HUES64 (cell line): ENCODE results near the gene SRP68.
"Not testable (repeated sequence)": the region's sequence is repeated elsewhere in the genome, so short reads cannot be mapped to it uniquely, and the experiment has no call there.

ENCODE experiments used
- H3K27ac ChIP-seq: 2 replicates; pipeline ENCODE4 v1.7.0; 2013; ENCODE audit warnings: low read depth, low read length, inconsistent platforms
- H3K27me3 ChIP-seq: 2 replicates; pipeline ENCODE4 v1.6.1; 2013; ENCODE audit warnings: mild to moderate bottlenecking, low read length; ENCODE audit not compliant: insufficient read depth
- H3K36me3 ChIP-seq: 2 replicates; pipeline ENCODE4 v1.6.1; 2013; ENCODE audit warnings: mild to moderate bottlenecking, low read length; ENCODE audit not compliant: insufficient read depth
- H3K4me1 ChIP-seq: 2 replicates; pipeline ENCODE4 v1.6.1; 2013; ENCODE audit warnings: mild to moderate bottlenecking, low read length, moderate library complexity; ENCODE audit not compliant: insufficient read depth
- H3K4me3 ChIP-seq: 2 replicates; pipeline ENCODE4 v1.5.1; 2013; ENCODE audit warnings: mild to moderate bottlenecking, low read length, moderate library complexity
- H3K9ac ChIP-seq: 2 replicates; pipeline ENCODE4 v1.6.1; 2013; ENCODE audit warnings: mild to moderate bottlenecking, low read depth, low read length
- H3K9me3 ChIP-seq: 2 replicates; pipeline ENCODE4 v1.6.1; 2013; ENCODE audit warnings: low read depth, low read length; ENCODE audit not compliant: insufficient read depth
- WGBS: fragments of 150-250, 120-280 bp; methylation state at CpG from one replicate; pipeline ENCODE4 v1.1.7; 2013; ENCODE audit warnings: missing lambda C conversion rate; 5-methylcytosine and 5-hydroxymethylcytosine counted together

SRP68 gene

DNA sequence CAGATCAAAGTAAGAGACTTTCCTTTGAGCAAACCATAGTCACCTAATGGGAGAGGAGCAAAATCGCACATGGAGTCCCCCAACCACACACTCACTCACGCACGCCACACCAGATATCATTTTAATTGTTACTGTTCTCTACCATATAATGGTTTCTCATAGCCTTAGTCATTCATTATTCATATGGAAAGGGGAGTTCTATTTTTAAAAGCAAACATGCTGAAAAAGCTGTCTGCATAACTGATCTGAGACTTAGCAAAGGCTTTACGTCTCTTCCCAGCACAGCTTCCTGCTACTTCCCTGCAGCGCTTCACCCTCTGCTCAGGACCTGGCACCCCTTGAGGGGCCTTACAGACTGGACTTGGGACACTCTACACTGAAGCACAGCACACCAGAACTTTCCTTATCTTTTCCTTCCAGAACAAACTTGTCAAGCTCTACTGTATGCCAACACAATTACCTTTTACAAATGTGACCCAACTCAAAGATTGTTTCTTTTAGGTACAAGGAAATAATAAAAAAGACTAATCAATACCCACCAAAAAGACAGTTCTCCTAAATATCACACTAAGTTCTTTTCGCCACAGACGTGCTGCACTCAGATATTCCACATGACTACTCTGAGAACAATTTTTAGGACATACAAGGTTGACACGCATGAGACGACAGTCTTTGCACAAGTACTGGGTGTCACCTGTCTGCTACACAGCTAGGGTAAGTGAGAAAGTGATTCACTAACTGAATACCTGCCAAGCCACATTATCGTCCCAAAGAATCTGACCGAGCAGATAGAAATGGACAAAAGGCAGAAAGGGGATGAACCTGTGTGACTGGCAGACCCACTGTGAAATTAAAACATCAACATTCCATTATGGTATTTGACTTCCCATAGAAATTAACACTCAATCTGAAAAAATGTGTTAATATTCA is 21.5 kb downstream of the SRP68 start:
- Histone ChIP-seq H3K27me3 (no peaks in the 10 kb centered on the region), H3K4me3 (no peak overlapping the region), H3K4me1 (0 out of 2 replicates have a peak, but pooled peaks cover 8% of the 10 kb centered on the region), H3K9me3 (no peaks in the 10 kb centered on the region), H3K9ac (no peak overlapping the region), H3K36me3 (peaks cover 85% of the 10 kb centered on the region), H3K27ac (no peak overlapping the region)
- WGBS, result 95% methylated on average over 11 of the region's 11 CpGs

- Histone ChIP-seq H3K27ac (no peak overlapping the region), H3K9me3 (no peaks in the 10 kb centered on the region), H3K4me1 (0 out of 2 replicates have a peak, but pooled peaks cover 8% of the 10 kb centered on the region), H3K9ac (no peak overlapping the region), H3K36me3 (peaks cover 86% of the 10 kb centered on the region), H3K27me3 (no peaks in the 10 kb centered on the region), H3K4me3 (no peak overlapping the region)
- WGBS, result 95% methylated on average over 15 of the region's 15 CpGs
Measured at GRCh38 chr17:76049836-76050537, 22.3 kb downstream of the SRP68 start.

DNA sequence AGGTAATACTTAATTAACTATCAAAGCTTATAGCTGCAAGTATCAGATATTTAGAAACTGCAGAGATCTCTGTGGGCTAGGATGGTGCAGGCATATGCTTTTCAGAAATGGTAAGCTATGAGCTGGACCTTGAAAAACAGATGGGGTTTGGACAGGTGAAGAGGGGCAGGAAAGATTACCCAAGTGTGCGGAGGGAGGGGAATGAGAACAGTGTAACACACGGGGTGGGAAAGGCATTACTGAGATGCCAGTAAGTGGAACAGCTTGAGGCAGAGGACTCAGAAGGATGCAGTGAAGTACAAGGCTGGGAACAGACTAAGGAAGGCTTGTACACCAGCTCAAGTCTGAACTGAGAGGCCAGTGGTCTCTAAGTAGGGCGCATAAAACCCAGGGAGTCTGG is 23.1 kb downstream of the SRP68 start:
- peaks cover 91% of the 10 kb centered on the region for H3K36me3 ChIP-seq
- H3K9ac ChIP-seq, result no peak overlapping the region
- WGBS, result 87% methylated on average over 3 of the region's 3 CpGs

GRCh38 chr17:76048711-76049110 is 23.6 kb downstream of the SRP68 start:
- Histone ChIP-seq H3K4me3 (no peak overlapping the region), H3K27me3 (no peaks in the 10 kb centered on the region), H3K9ac (no peak overlapping the region), H3K27ac (no peak overlapping the region), H3K4me1 (0 out of 2 replicates have a peak, but pooled peaks cover 1% of the 10 kb centered on the region), H3K9me3 (no peaks in the 10 kb centered on the region), H3K36me3 (peaks cover 91% of the 10 kb centered on the region)
- WGBS, result 93% methylated on average over 9 of the region's 9 CpGs

More for the DNA sequence above, 23.1 kb downstream of the SRP68 start:
- no peaks in the 10 kb centered on the region for H3K27me3 ChIP-seq
- 0 out of 2 replicates have a peak, but pooled peaks cover 6% of the 10 kb centered on the region for H3K4me1 ChIP-seq
- H3K27ac ChIP-seq, result no peak overlapping the region
- H3K9me3 ChIP-seq, result no peaks in the 10 kb centered on the region
- no peak overlapping the region for H3K4me3 ChIP-seq

- Histone ChIP-seq H3K4me1 (no peaks in the 10 kb centered on the region), H3K9me3 (no peaks in the 10 kb centered on the region), H3K27ac (no peak overlapping the region), H3K9ac (no peak overlapping the region), H3K36me3 (peaks cover 91% of the 10 kb centered on the region), H3K4me3 (no peak overlapping the region), H3K27me3 (no peaks in the 10 kb centered on the region)
- WGBS, result 93% methylated on average over 9 of the region's 9 CpGs
Measured at GRCh38 chr17:76048025-76048605, 24.2 kb downstream of the SRP68 start.

GRCh38 chr17:76046064-76046463 is 26.3 kb downstream of the SRP68 start:
- H3K4me3 ChIP-seq, result no peak overlapping the region
- peaks cover 2% of the 10 kb centered on the region; the same call in 1 of the 2 replicates for H3K4me1 ChIP-seq
- H3K9ac ChIP-seq, result no peak overlapping the region
- no peak overlapping the region for H3K27ac ChIP-seq
- H3K9me3 ChIP-seq, result no peaks in the 10 kb centered on the region
- 95% methylated on average over 8 of the region's 8 CpGs for WGBS
- H3K36me3 ChIP-seq, result peaks cover 95% of the 10 kb centered on the region
- H3K27me3 ChIP-seq, result no peaks in the 10 kb centered on the region

DNA sequence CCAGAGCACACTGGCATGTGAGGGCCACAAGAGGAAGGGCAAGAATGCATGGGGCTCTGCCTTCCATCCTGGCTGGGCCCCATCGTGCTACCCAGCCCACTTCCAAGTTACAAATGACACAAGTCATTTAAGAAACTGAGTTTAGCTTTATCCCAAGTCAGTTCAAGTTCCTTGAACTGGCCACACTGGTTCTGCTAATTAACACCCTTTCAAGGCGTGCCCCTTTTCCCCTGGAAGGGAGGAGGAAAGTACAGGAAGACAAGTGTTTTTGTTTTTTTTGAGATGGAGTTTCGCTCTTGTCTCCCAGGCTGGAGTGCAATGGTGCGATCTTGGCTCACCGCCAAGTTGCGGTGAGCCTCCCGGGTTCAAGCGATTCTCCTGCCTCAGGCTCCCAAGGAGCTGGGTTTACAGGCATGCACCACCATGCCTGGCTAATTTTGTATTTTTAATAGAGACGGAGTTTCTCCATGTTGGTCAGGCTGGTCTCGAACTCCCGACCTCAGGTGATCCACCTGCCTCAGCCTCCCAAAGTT is 27.8 kb downstream of the SRP68 start:
- H3K27ac ChIP-seq, result not testable (repeated sequence)
- peaks cover 95% of the 10 kb centered on the region for H3K36me3 ChIP-seq
- 96% methylated on average over 11 of the region's 11 CpGs for WGBS

DNA sequence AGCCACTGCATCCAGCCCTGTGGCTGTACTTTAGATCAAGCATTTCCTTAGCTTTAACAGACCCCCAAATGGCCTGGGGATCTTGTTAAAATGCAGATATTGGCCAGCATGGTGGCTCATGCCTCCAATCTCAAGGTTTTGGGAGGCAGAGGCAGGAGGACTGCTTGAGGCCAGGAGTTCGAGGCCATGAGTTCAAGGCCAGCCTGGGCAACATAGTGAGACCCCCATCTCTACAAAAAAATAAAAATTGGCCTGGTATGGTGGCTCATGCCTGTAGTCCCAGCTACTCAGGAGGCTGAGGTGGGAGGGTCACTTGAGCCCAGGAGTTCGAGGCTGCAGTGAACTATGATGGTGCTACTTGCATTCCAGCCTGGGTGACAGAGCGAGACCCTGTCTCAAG is 29.4 kb downstream of the SRP68 start:
- Histone ChIP-seq H3K36me3 (peaks cover 94% of the 10 kb centered on the region), H3K4me1 (peaks cover 16% of the 10 kb centered on the region; the same call in 1 of the 2 replicates)
- not testable (repeated sequence) for H3K4me3 ChIP-seq, H3K9ac ChIP-seq, H3K27ac ChIP-seq, H3K27me3 ChIP-seq, H3K9me3 ChIP-seq
- 98% methylated on average over 3 of the region's 3 CpGs for WGBS

More for the DNA sequence above, 27.8 kb downstream of the SRP68 start:
- not testable (repeated sequence) for H3K9me3 ChIP-seq, H3K9ac ChIP-seq, H3K4me3 ChIP-seq, H3K27me3 ChIP-seq
- peaks cover 15% of the 10 kb centered on the region; the same call in 1 of the 2 replicates for H3K4me1 ChIP-seq

DNA sequence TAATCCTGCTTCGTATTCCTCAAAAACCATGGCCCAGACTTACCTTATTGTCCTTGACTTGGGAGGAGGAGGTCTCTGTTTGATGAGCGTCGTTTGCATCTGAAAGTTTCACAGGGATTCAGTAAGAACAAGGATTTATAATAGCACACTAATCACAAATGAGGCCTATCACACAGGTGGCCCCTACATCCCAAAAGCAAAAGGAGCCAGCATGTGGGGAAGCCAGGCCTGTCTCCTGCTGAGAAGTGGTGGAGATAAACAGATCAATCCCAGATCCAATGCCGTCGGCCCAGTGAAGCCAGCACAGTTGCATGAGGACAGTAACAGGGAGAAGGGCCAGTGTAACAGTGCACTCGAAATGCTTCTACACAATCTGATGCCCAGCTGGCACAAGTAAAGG is 31.9 kb downstream of the SRP68 start:
- 66% methylated on average over 6 of the region's 6 CpGs for WGBS
- H3K9me3 ChIP-seq, result no peaks in the 10 kb centered on the region
- peaks cover 25% of the 10 kb centered on the region for H3K4me1 ChIP-seq
- H3K9ac ChIP-seq, result no peak overlapping the region
- peak overlapping the region; percentile 72; the same call in 1 of the 2 replicates for H3K27ac ChIP-seq
- H3K27me3 ChIP-seq, result no peaks in the 10 kb centered on the region
- H3K4me3 ChIP-seq, result no peak overlapping the region
- H3K36me3 ChIP-seq, result peaks cover 71% of the 10 kb centered on the region

DNA sequence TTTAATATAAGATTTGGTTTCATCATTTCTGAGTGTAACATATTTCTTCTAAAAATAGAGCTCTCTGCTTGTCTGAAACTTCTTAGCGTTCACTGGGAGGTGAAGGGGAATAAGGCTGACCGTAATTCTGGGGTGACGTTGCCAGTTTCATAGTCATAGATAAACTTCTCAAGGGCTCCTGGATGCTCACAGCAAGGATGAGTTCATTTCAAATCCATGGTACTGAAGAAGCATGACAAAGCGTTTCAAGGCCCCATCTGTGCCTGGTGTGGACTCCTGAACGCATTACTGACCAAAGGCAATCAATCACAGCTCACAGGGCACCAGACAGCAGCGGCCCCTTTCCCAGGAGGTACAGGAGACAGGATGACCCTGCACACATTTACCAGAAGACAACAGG is 33.2 kb downstream of the SRP68 start:
- 94% methylated on average over 6 of the region's 6 CpGs for WGBS
- no peaks in the 10 kb centered on the region for H3K27me3 ChIP-seq
- H3K27ac ChIP-seq, result no peak overlapping the region; the same call in 1 of the 2 replicates
- H3K9ac ChIP-seq, result no peak overlapping the region
- peaks cover 25% of the 10 kb centered on the region for H3K4me1 ChIP-seq
- H3K36me3 ChIP-seq, result peaks cover 58% of the 10 kb centered on the region
- H3K4me3 ChIP-seq, result no peak overlapping the region
- H3K9me3 ChIP-seq, result no peaks in the 10 kb centered on the region
